Measurements from ENCODE around the gene TNNC1.

The TNNC1 gene

DNA sequence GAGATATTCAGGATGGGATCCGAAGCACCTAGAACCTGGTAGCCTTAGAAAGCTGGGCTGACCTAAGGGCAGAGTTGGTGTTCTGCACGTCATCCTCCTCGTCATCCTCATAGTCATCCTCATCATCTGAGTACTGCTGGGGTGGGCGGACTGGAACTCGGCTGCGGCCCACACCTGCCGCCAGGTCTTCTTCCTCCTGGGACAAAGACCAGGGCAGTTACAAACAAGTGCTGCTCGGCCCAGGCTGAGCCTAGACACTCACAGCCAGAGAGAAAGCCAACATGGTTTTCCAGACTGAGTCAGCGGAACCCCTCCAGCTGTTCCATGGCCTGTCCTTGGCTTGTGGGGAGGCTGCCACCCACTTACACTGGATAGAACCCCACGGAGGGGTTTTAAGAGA, 49.5 kb downstream of the TNNC1 start:
- DNase-seq (ENCODE audit: low read depth): no peak
- TF ChIP-seq, protein P1, sequence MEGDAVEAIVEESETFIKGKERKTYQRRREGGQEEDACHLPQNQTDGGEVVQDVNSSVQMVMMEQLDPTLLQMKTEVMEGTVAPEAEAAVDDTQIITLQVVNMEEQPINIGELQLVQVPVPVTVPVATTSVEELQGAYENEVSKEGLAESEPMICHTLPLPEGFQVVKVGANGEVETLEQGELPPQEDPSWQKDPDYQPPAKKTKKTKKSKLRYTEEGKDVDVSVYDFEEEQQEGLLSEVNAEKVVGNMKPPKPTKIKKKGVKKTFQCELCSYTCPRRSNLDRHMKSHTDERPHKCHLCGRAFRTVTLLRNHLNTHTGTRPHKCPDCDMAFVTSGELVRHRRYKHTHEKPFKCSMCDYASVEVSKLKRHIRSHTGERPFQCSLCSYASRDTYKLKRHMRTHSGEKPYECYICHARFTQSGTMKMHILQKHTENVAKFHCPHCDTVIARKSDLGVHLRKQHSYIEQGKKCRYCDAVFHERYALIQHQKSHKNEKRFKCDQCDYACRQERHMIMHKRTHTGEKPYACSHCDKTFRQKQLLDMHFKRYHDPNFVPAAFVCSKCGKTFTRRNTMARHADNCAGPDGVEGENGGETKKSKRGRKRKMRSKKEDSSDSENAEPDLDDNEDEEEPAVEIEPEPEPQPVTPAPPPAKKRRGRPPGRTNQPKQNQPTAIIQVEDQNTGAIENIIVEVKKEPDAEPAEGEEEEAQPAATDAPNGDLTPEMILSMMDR (conservative IDR thresholded peaks at IDR 0.05; ENCODE audit: control insufficient read depth, insufficient read depth, low read depth, low read length): no peak
- H3K4me3 ChIP-seq (ENCODE audit: control insufficient read depth, low read depth, low read length): no peak overlapping the region

DNA sequence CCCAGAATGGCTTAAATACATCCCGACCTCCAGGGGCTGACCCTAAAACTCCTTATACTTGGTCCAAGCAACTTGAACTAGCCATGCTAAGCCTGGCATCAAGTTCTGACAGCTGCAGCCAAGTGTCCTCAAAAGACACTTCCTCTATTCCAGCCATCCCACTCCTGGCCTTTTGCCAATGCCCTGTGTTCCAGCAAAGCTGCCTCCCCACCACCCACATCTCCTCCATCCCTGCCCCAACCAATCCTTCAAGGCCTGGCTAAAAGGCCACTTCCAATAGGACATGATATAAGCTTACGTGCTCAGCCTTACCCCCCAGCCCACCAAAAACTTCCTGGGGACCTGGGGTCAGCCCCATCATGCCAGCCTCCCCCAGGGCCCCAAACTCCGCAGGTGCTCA, 49.9 kb downstream of the TNNC1 start:
- TF ChIP-seq, protein P1 (conservative IDR thresholded peaks at IDR 0.05; ENCODE audit: control insufficient read depth, insufficient read depth, low read depth, low read length): no peak
- DNase-seq (ENCODE audit: low read depth): no peak
- no peak overlapping the region for H3K4me3 ChIP-seq (ENCODE audit: control insufficient read depth, low read depth, low read length)

DNA sequence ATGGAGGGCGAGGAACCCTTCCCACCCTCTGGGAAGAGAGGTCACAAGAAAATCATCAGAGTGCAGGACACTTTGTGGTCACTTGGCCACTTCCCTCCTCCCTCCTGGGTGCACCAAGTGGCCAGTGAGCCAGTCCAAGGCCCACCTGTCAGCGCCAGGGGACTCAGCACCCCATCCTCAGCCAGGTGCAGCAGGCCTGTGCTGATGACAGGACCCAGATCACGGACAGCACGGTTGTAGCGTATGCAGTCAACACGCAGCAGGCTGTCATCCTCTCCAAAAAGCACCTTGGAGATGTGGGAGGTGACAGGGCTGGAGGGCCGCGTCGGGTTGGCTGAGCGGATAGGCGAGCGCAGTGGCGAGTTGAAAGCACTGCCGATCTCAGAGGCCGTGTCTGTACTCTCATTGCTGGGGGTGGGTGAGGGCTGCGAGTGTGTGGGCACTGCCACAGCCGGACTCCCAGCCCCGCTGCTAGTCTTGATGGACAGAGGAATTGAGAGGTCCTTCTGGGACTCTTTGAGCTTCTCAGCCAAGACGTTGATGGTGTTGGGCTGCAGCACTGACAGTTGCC, 50.5 kb downstream of the TNNC1 start:
- no peak for DNase-seq (ENCODE audit: low read depth)
- TF ChIP-seq, protein P1 (conservative IDR thresholded peaks at IDR 0.05; ENCODE audit: control insufficient read depth, insufficient read depth, low read depth, low read length): no peak
- no peak overlapping the region for H3K4me3 ChIP-seq (ENCODE audit: control insufficient read depth, low read depth, low read length)

DNA sequence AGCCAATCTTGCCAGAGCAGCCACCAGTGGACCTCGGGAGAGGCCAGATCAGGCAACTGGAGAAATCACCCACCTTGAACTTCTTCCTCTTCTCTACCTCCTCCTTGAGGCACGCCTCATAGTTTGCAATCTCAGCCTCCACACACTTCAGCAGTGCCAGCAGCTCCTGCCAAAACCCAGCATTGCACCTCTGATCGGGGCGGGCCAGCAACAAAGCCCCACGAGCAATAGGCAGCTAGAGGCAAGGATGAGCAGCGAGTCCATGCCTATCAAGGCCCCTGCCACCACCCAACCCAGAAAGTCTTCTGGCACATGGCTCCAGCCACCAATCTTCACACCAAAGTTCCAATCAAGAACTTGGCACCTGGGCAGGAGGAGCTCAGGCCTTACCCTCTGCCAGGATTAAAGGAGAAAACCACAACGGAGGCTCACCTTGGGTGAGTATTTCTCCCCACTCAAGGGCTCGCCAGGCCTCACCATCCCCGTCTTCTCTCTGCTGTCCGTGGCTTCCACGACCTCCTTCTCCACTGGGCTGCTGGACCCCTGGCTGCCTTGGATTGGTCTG, 51.1 kb downstream of the TNNC1 start:
- TF ChIP-seq, protein P1 (conservative IDR thresholded peaks at IDR 0.05; ENCODE audit: control insufficient read depth, insufficient read depth, low read depth, low read length): no peak
- no peak for DNase-seq (ENCODE audit: low read depth)
- no peak overlapping the region for H3K4me3 ChIP-seq (ENCODE audit: control insufficient read depth, low read depth, low read length)

DNA sequence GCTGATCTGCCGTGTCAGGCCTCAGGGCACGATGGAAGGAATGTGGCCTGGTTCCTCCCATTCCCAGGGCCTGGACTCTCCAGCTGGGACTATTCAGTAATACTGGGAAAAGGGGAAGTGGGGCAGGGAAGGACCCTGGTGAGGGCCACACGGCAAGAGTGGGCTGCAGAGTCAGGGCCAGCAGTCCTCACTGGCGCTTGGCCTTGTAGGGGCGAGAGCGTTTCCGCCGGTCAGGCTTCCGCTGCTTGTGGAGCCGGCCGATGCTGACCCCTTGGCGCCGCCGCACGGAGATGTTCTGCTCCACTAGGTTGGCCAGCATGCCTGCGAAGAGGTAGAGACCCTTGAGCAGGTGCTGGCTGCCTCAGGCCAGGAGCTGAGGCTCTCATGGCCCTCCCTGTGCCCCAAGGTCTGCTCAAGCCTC, 51.7 kb downstream of the TNNC1 start:
- DNase-seq (ENCODE audit: low read depth): no peak
- TF ChIP-seq, protein P1 (conservative IDR thresholded peaks at IDR 0.05; ENCODE audit: control insufficient read depth, insufficient read depth, low read depth, low read length): no peak
- H3K4me3 ChIP-seq (ENCODE audit: control insufficient read depth, low read depth, low read length): no peak overlapping the region

DNA sequence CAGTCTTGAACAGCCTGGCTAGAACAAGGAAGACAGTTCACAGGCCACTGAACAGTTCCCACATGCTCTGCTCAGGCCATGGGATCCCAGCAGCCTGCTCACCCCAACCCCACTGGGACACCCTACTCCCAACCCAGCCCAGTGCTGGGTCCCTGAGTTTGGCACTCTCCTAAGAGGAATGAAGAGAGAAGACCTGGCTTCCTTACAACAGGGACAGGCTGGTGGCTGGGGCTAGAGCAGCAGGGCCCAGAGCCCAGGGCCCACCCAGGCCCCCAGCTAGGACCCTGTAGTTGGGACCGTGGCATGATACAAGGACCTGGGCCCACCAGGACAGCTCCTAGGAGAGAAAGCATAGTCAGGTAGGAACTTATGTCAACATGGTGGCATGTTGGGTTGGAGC, 52.3 kb downstream of the TNNC1 start:
- no peak overlapping the region for H3K4me3 ChIP-seq (ENCODE audit: control insufficient read depth, low read depth, low read length)
- TF ChIP-seq, protein P1 (conservative IDR thresholded peaks at IDR 0.05; ENCODE audit: control insufficient read depth, insufficient read depth, low read depth, low read length): no peak
- no peak for DNase-seq (ENCODE audit: low read depth)
